GM23338 (cell line): ENCODE results near the gene THBS3.

Experiments
- CREB1 ChIP-seq: fragments of 250-450 bp; sonication (Bioruptor Pico); IDR thresholded peaks from 2 replicates; pipeline ENCODE4 v1.5.0; 2020; ENCODE audit warnings: low read depth, mild to moderate bottlenecking, moderate library complexity
- CTCF ChIP-seq, 2 experiments: fragments of 200-600 bp in 1 of 2; sonication (generic) in 1 of 2; conservative IDR thresholded peaks; 2 replicates each; pipeline versions ENCODE4 v1.5.1 to v1.6.1; 2016 to 2017; ENCODE audit warnings: antibody characterized with exemption in 2 of 2, low read depth in 2 of 2, mild to moderate bottlenecking in 2 of 2, moderate library complexity in 1 of 2
- EZH2 ChIP-seq: fragments of 200-600 bp; sonication (generic); IDR thresholded peaks from one replicate; pipeline ENCODE4 v1.8.0; 2017; ENCODE audit warnings: antibody characterized with exemption, mild to moderate bottlenecking, low read depth; ENCODE audit not compliant: unreplicated experiment
- EZH2phosphoT487 ChIP-seq: fragments of 200-600 bp; sonication (generic); IDR thresholded peaks from one replicate; pipeline ENCODE4 v1.8.1; 2018; ENCODE audit warnings: antibody characterized with exemption; ENCODE audit not compliant: unreplicated experiment
- JUNB ChIP-seq: IDR thresholded peaks from one replicate; pipeline ENCODE4 v1.6.1; 2016; ENCODE audit warnings: antibody characterized with exemption; ENCODE audit not compliant: unreplicated experiment
- POLR2AphosphoS5 ChIP-seq: IDR thresholded peaks from 2 replicates; pipeline ENCODE4 v1.6.1; 2016; ENCODE audit warnings: antibody characterized with exemption, low read depth

- TF ChIP-seq CTCF (conservative IDR thresholded peaks at IDR 0.05; ENCODE audit: low read depth in 2 of 2) (no peak), EZH2 (no peak), CREB1 (CRISPR knock-in tag) (no peak), POLR2AphosphoS5 (no peak), EZH2phosphoT487 (no peak), JUNB (no peak)
Observed at GRCh38 chr1:155242805-155243358, 35.2 kb upstream of the THBS3 start.
